ENCODE measurements around the gene EIF4G3.
"Not testable (repeated sequence)": the region's sequence is repeated elsewhere in the genome, so short reads cannot be mapped to it uniquely, and the experiment has no call there.

EIF4G3 gene

GRCh38 chr1:21024918-21025317 is 151.8 kb downstream of the EIF4G3 start:
- no peak for DNase-seq (ENCODE audit: low spot score)

- DNase-seq (ENCODE audit: low spot score): not testable (repeated sequence)
Measured at GRCh38 chr1:21024136-21024896, 152.4 kb downstream of the EIF4G3 start.

- peak; percentile 88 for DNase-seq (ENCODE audit: low spot score)
Measured at GRCh38 chr1:21022279-21023040, 154.2 kb downstream of the EIF4G3 start.

- DNase-seq (ENCODE audit: low spot score): no peak
Measured at GRCh38 chr1:21021311-21021710, 155.4 kb downstream of the EIF4G3 start.

- no peak for DNase-seq (ENCODE audit: low spot score)
Measured at GRCh38 chr1:21020151-21020550, 156.5 kb downstream of the EIF4G3 start.

- DNase-seq (ENCODE audit: low spot score): no peak
Measured at GRCh38 chr1:21018673-21019072, 158.0 kb downstream of the EIF4G3 start.

- no peak for DNase-seq (ENCODE audit: low spot score)
Measured at GRCh38 chr1:21013510-21013909, 163.2 kb downstream of the EIF4G3 start.

GRCh38 chr1:21012937-21013336 is 163.8 kb downstream of the EIF4G3 start:
- no peak for DNase-seq (ENCODE audit: low spot score)

GRCh38 chr1:21007876-21008275 is 168.8 kb downstream of the EIF4G3 start:
- no peak for DNase-seq (ENCODE audit: low spot score)

- DNase-seq (ENCODE audit: low spot score): no peak
Measured at GRCh38 chr1:21005466-21006239, 171.0 kb downstream of the EIF4G3 start.

GRCh38 chr1:21003281-21004045 is 173.2 kb downstream of the EIF4G3 start:
- no peak for DNase-seq (ENCODE audit: low spot score)

- no peak for DNase-seq (ENCODE audit: low spot score)
Measured at GRCh38 chr1:21001042-21001441, 175.7 kb downstream of the EIF4G3 start.

GRCh38 chr1:21000245-21000594 is 176.5 kb downstream of the EIF4G3 start:
- DNase-seq (ENCODE audit: low spot score): no peak

- DNase-seq (ENCODE audit: low spot score): no peak
Measured at GRCh38 chr1:20999525-21000244, 177.0 kb downstream of the EIF4G3 start.

GRCh38 chr1:20998826-20999225 is 177.9 kb downstream of the EIF4G3 start:
- no peak for DNase-seq (ENCODE audit: low spot score)

GRCh38 chr1:20997602-20998224 is 179.0 kb downstream of the EIF4G3 start:
- DNase-seq (ENCODE audit: low spot score): no peak

- DNase-seq (ENCODE audit: low spot score): no peak
Measured at GRCh38 chr1:20996554-20996953, 180.1 kb downstream of the EIF4G3 start.

GRCh38 chr1:20993716-20994575 is 182.8 kb downstream of the EIF4G3 start:
- DNase-seq (ENCODE audit: low spot score): no peak

- DNase-seq (ENCODE audit: low spot score): no peak
Measured at GRCh38 chr1:20992322-20993056, 184.2 kb downstream of the EIF4G3 start.

Data from hepatic stellate cell (primary cell).